Activated naive CD4-positive, alpha-beta T cell treated with anti-CD3 and anti-CD28 coated beads, Interleukin-2, amount 50 U/mL, for 24 hours (primary cell): ENCODE results near the gene RAB24.
"Not testable (repeated sequence)": the region's sequence is repeated elsewhere in the genome, so short reads cannot be mapped to it uniquely, and the experiment has no call there.

Experiments used
- H3K27ac Mint-ChIP-seq: one replicate; pipeline ENCODE4 v1.8.0; 2021; ENCODE audit warnings: mild to moderate bottlenecking, mixed read lengths
- H3K27me3 Mint-ChIP-seq: one replicate; pipeline ENCODE4 v1.8.0; 2021; ENCODE audit warnings: mixed read lengths
- H3K36me3 Mint-ChIP-seq: one replicate; pipeline ENCODE4 v1.8.0; 2021; ENCODE audit warnings: mixed read lengths
- H3K4me1 Mint-ChIP-seq: one replicate; pipeline ENCODE4 v1.8.0; 2021; ENCODE audit warnings: mixed read lengths
- H3K4me3 Mint-ChIP-seq: one replicate; pipeline ENCODE4 v1.8.0; 2021; ENCODE audit warnings: mild to moderate bottlenecking, mixed read lengths
- H3K9me3 Mint-ChIP-seq: one replicate; pipeline ENCODE4 v1.8.0; 2021; ENCODE audit warnings: mixed read lengths

Gene RAB24

DNA sequence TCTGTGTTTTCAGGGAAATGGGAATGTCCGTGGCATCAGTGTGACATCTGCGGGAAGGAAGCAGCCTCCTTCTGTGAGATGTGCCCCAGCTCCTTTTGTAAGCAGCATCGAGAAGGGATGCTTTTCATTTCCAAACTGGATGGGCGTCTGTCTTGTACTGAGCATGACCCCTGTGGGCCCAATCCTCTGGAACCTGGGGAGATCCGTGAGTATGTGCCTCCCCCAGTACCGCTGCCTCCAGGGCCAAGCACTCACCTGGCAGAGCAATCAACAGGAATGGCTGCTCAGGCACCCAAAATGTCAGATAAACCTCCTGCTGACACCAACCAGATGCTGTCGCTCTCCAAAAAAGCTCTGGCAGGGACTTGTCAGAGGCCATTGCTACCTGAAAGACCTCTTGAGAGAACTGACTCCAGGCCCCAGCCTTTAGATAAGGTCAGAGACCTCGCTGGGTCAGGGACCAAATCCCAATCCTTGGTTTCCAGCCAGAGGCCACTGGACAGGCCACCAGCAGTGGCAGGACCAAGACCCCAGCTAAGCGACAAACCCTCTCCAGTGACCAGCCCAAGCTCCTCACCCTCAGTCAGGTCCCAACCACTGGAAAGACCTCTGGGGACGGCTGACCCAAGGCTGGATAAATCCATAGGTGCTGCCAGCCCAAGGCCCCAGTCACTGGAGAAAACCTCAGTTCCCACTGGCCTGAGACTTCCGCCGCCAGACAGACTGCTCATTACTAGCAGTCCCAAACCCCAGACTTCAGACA, 9.5 kb downstream of the RAB24 start:
- H3K27ac Mint-ChIP-seq = no peak overlapping the region
- H3K36me3 Mint-ChIP-seq = peaks cover 7% of the 10 kb centered on the region
- no peaks in the 10 kb centered on the region for H3K9me3 Mint-ChIP-seq
- peaks cover 22% of the 10 kb centered on the region for H3K4me1 Mint-ChIP-seq
- no peak overlapping the region for H3K4me3 Mint-ChIP-seq
- H3K27me3 Mint-ChIP-seq = no peaks in the 10 kb centered on the region

DNA sequence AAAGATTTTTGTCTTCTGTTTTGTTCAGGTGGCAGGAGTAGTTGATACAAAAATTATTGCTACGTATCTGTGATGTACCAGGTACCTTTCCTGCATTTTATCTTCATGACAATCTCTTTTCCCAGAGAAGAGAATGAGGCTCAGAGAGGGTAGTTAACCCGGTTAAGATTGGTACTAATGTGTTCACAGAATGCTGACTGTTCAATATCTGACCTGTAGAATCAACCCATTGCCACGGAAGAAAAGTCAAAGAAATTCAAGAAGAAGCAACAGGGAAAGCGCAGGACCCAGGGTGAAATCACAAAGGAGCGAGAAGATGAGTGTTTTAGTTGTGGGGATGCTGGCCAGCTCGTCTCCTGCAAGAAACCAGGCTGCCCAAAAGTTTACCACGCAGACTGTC, 11.8 kb downstream of the RAB24 start:
- Mint-ChIP-seq H3K36me3 (peaks cover 10% of the 10 kb centered on the region), H3K9me3 (no peaks in the 10 kb centered on the region), H3K27me3 (no peaks in the 10 kb centered on the region), H3K27ac (no peak overlapping the region), H3K4me3 (no peak overlapping the region), H3K4me1 (peaks cover 15% of the 10 kb centered on the region)

DNA sequence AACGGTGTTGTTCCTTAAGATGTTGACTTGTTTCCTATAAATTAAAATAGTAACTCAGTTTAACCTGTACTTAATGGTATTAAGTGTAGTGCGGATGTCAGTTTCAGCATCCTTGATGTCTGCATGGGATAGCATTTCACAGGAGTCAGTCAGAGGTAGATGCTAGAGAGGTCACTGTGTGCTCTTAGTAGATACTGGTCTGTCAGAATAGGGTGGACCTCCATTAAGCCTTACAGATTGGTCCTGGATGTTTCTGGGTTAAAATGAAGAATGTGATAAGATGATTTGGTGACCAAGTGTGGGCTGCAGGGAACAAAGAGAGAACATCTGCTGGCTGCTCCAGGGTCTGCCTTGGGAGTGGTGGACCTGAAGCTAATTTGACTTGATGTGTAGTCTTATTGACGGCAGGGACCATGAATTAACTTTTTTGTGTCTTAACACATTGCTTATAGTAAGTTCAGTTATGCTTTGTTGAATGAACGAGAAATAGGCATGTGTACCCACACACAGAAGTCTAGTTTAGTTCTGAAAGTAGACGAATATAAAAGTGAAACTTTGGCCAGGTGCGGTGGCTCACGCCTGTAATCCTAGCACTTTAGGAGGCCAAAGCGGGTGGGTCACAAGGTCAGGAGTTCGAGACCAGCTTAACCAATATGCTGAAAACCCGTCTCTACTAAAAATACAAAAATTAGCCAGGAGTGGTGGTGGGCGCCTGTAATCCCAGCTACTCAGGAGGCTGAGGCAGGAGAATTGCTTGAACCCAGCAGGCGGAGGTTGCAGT, 12.5 kb downstream of the RAB24 start:
- Mint-ChIP-seq H3K4me1 (peaks cover 8% of the 10 kb centered on the region), H3K27me3 (no peaks in the 10 kb centered on the region), H3K4me3 (no peak overlapping the region), H3K36me3 (peaks cover 11% of the 10 kb centered on the region), H3K9me3 (no peaks in the 10 kb centered on the region), H3K27ac (peak overlapping the region; percentile 55)

DNA sequence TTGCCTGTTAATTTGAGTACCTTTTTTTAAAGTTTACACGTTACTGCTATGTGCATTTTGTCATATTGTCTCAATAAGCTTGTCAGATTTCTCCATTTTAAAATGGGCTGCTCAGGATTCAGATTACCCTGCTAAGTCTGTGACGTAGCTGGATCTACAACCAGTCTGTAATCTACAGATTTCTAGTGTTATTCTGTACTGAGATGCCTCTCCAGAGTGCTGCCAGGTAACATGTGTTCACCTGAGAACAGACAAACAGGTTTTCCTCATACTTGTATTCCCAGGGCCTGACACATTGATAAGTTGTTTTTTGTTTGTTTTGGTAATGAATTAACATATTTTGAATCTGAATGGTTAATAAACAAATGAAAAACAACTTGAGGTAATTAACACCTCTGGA, 15.3 kb downstream of the RAB24 start:
- Mint-ChIP-seq H3K27me3 (no peaks in the 10 kb centered on the region), H3K27ac (no peak overlapping the region), H3K4me3 (no peak overlapping the region), H3K9me3 (no peaks in the 10 kb centered on the region), H3K36me3 (peaks cover 13% of the 10 kb centered on the region), H3K4me1 (no peaks in the 10 kb centered on the region)

DNA sequence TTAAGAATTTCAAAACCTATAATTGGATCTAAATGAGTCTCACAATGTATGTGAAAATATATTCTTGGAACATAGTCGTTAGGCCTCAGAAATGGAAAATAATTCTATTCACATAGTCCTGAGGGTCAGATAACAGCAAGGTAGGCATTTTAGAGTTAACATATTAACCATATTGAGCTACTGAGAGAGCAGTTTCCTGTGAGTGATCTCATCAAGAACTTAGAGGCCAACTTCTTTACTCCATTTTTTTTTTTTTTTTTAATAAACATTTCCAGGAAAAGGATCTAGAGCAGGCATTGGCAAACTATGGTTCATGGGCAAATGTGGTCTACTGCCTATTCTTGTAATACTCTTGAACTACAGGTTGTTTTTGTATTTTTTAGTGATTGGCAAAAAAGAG, 26.6 kb downstream of the RAB24 start:
- H3K27ac Mint-ChIP-seq = no peak overlapping the region
- no peaks in the 10 kb centered on the region for H3K9me3 Mint-ChIP-seq
- H3K4me1 Mint-ChIP-seq = peaks cover 3% of the 10 kb centered on the region
- no peak overlapping the region for H3K4me3 Mint-ChIP-seq
- H3K36me3 Mint-ChIP-seq = peaks cover 7% of the 10 kb centered on the region
- no peaks in the 10 kb centered on the region for H3K27me3 Mint-ChIP-seq

DNA sequence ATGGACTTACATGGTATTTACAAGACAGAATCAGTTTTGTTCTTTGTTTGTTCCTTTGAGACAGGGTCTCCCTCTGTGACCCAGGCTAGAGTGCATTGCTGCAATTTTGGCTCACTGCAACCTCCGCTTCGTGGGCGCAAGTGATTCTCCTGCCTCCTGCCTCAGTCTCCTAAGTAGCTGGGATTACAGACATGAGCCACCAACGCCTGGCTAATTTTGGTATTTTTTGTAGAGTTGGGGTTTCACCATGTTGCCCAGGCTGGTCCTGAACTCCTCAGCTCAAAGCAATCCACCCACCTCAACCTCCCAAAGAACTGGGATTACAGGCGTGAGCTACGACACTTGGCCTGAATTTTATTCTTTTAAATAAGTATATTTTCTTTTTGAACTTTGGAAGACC, 27.6 kb downstream of the RAB24 start:
- Mint-ChIP-seq H3K4me3 (no peak overlapping the region), H3K9me3 (no peaks in the 10 kb centered on the region), H3K4me1 (peaks cover 3% of the 10 kb centered on the region), H3K36me3 (peaks cover 7% of the 10 kb centered on the region), H3K27me3 (no peaks in the 10 kb centered on the region), H3K27ac (no peak overlapping the region)

DNA sequence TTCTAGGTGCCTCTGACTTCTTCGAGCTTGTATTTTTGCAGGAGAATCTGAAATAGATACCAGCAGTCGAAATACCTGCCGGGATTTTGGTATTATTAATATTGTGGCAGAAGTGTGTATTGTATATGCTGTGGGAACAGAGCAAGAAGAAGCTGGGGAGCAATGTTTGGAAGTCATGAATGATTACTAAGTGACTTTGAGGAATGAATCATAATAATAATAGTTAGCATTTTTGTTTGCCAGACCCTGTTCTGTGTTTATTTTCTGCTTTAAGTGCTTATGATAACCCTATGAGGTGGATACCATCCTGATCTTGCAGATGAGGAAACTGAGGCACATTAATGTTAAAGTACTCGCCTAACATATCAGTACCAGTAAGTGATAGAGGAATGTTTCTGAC, 32.4 kb downstream of the RAB24 start:
- no peaks in the 10 kb centered on the region for H3K4me1 Mint-ChIP-seq
- no peaks in the 10 kb centered on the region for H3K27me3 Mint-ChIP-seq
- H3K9me3 Mint-ChIP-seq = no peaks in the 10 kb centered on the region
- no peak overlapping the region for H3K4me3 Mint-ChIP-seq
- peaks cover 11% of the 10 kb centered on the region for H3K36me3 Mint-ChIP-seq
- H3K27ac Mint-ChIP-seq = no peak overlapping the region

DNA sequence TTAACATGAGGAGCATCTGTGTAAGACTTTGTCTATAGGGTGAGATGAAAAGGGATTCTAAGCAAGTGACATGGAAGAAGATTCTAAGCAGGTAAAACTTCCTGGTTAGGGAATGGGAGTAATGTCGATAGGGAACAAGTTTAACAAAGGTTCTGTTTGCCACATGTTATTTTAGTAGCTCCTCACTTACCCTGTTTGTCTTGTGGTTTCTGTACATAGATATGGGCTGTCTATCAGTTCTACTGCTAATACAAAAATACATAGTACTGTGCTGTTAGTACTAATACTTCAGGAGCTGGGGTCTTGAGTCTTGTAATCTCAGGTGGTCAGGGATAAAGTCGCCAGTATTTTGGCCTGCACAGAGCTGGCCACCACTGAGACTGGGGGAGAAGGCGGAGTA, 32.9 kb downstream of the RAB24 start:
- H3K9me3 Mint-ChIP-seq = no peaks in the 10 kb centered on the region
- peaks cover 11% of the 10 kb centered on the region for H3K36me3 Mint-ChIP-seq
- H3K4me3 Mint-ChIP-seq = no peak overlapping the region
- no peaks in the 10 kb centered on the region for H3K4me1 Mint-ChIP-seq
- H3K27me3 Mint-ChIP-seq = no peaks in the 10 kb centered on the region
- no peak overlapping the region for H3K27ac Mint-ChIP-seq

DNA sequence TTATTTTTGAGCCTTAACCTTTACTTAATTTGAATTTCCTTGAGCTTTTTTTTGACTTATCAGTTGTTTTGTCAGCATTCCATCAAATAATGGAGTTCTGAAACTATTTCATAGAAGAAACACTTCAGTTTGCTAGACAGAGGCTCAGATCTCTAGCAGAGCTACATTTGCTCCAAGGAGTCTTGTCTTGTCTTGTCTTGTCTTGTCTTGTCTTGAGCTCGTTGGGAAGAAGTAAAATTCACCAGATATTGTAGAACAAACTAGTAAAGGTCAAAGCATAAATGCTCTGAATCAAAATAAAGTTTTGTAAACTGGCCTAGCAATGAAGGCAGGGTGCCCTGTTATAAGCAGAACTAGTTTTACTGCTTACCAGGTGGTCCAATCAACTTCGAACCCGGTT, 33.5 kb downstream of the RAB24 start:
- H3K4me1 Mint-ChIP-seq = no peaks in the 10 kb centered on the region
- H3K27me3 Mint-ChIP-seq = no peaks in the 10 kb centered on the region
- no peak overlapping the region for H3K4me3 Mint-ChIP-seq
- H3K9me3 Mint-ChIP-seq = no peaks in the 10 kb centered on the region
- H3K36me3 Mint-ChIP-seq = peaks cover 9% of the 10 kb centered on the region
- no peak overlapping the region for H3K27ac Mint-ChIP-seq

DNA sequence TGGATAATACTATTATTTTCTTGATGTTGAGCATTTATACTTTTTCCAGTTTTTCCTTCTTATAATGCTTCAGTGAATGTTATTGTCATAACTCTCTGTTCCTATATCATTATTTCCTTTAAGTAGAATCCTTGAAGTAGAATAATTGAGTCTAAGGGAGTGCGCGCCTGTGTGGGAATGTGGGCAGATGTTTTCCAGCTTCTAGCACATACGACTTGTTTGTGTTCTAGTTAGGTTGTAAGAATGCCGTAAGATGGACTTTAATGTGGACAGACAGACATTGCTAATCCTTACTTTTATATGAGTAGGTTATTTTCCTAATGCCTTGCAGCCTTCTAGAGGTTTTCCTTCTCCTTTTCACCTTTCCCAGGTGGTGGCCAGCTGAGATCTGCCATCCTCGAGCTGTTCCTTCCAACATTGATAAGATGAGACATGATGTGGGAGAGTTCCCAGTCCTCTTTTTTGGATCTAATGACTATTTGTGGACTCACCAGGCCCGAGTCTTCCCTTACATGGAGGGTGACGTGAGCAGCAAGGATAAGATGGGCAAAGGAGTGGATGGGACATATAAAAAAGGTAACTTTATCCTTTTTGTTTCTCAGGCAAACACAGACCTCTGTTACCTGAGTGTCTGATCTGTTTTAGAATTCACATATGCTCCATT, 34.2 kb downstream of the RAB24 start:
- Mint-ChIP-seq H3K4me1 (no peaks in the 10 kb centered on the region), H3K9me3 (no peaks in the 10 kb centered on the region), H3K4me3 (no peak overlapping the region), H3K36me3 (peaks cover 9% of the 10 kb centered on the region), H3K27ac (no peak overlapping the region), H3K27me3 (no peaks in the 10 kb centered on the region)

DNA sequence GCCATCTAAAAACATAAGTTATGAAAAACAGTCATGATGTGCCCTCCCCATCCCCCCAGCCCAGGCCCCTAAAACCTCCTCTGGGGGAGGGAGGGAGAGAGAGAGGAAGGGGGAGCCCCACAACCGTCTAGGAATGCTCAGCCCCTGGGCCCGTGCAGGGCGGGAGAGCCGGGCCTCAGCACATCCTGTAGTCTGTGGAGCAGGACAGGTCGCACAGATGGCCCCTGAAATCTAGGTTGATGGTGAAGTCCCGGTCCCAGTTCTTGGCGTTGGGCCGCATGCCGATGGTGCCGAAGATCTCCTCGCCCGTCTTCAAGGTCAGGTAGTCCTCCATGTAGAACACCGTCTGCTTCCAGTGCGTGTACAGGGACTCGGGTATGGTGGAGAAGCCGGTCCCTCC, 38.1 kb downstream of the RAB24 start:
- Mint-ChIP-seq H3K9me3 (no peaks in the 10 kb centered on the region), H3K27me3 (no peaks in the 10 kb centered on the region), H3K4me3 (no peak overlapping the region), H3K4me1 (no peaks in the 10 kb centered on the region), H3K36me3 (peaks cover 8% of the 10 kb centered on the region), H3K27ac (no peak overlapping the region)

DNA sequence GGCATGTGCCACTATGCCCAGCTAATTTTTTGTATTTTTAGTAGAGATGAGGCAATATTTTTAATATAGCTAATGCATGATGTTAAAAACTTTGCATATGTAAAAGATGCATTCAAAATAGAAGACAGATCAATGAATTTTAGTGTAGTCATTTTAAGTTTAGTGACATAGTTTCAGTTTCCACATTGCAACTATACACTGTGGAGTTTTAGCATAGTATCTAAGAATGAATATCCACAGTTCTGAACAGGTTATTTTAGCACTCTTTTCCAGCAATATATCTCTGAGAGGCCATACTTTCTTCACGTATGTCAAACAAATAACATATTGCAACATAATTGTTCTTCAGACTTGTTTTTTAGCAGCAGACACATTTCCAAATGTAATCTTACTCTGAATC, 39.3 kb downstream of the RAB24 start:
- Mint-ChIP-seq H3K4me3 (no peak overlapping the region), H3K27me3 (no peaks in the 10 kb centered on the region), H3K27ac (no peak overlapping the region), H3K36me3 (peaks cover 10% of the 10 kb centered on the region), H3K9me3 (no peaks in the 10 kb centered on the region), H3K4me1 (no peaks in the 10 kb centered on the region)

DNA sequence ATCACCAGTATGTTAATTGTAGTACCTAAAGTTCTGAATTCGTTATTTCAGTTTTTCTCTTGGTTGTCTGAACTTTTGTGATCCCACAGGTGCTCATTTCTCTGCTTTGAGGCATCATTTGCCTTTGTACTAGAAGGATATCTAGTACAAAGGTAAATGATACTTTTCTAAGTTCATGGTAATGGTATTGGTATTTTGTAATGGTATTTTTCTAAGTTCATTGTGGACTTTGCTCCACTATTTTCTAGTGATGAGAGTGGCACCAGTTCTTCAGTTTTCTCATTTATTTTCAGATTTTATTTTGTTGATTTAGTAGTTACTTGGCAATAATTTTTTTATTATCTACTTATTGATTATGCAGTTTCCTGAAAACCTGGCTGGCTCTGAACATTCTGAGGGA, 42.0 kb downstream of the RAB24 start:
- peaks cover 8% of the 10 kb centered on the region for H3K36me3 Mint-ChIP-seq
- peak overlapping the region; percentile 41 for H3K27ac Mint-ChIP-seq

DNA sequence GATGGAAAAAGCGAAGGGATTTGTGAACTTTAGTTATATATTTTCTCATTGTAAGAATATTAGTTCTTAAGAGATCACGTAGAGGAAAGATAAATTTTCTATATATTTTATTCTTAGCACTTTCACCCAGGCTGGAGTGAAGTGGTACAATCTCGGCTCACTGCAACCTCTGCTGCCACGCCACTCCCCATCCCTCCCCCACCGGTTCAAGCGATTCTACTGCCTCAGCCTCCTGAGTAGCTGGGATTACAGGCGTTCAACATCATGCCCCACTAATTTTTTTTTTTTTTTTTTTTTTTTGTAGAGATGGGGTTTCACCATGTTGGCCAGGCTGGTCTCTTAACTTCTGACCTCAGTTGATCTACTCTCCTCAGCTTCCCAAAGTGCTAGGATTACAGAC, 42.6 kb downstream of the RAB24 start:
- Mint-ChIP-seq H3K9me3 (no peaks in the 10 kb centered on the region), H3K27me3 (no peaks in the 10 kb centered on the region), H3K4me3 (no peak overlapping the region), H3K27ac (no peak overlapping the region), H3K36me3 (peaks cover 6% of the 10 kb centered on the region), H3K4me1 (peaks cover under 1% of the 10 kb centered on the region)

More for the DNA sequence above, 42.0 kb downstream of the RAB24 start:
- H3K9me3 Mint-ChIP-seq = no peaks in the 10 kb centered on the region
- H3K4me1 Mint-ChIP-seq = no peaks in the 10 kb centered on the region
- no peak overlapping the region for H3K4me3 Mint-ChIP-seq
- no peaks in the 10 kb centered on the region for H3K27me3 Mint-ChIP-seq

DNA sequence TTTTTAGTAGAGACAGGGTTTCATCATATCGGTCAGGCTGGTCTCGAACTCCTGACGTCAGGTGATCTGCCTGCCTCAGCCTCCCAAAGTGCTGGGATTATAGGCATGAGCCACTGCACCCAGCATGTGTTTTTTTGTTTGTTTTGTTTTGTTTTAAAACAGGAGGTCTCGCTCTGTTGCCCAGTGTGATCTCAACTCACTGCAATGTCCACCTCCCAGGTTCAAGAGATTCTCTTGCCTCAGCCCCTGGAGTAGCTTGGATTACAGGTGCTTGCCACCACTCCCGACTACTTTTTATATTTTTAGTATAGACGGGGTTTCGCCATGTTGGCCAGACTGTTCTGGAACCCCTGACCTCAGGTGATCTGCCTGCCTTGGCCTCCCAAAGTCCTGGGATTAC, 44.8 kb downstream of the RAB24 start:
- H3K4me3 Mint-ChIP-seq, H3K27ac Mint-ChIP-seq, H3K27me3 Mint-ChIP-seq, H3K9me3 Mint-ChIP-seq, H3K36me3 Mint-ChIP-seq, H3K4me1 Mint-ChIP-seq: not testable (repeated sequence)

DNA sequence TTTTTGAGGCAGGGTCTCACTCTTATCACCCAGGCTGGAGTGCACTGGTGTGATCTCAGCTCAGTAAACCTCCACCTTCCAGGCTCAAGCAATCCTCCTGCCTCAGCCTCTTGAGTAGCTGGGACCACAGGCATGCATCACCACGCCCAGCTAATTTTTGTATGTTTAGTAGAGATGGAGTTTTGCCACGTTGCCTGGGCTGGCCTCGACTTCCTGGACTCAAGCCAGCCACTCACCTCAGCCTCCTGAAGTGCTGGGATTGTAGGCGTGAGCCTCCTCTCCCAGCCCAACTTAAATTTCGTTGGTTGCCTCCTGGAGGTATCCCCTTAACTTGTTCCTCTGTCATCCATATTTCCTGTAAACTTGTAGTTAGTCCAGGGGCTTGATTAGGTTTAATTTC, 47.2 kb downstream of the RAB24 start:
- Mint-ChIP-seq H3K4me1 (peaks cover 6% of the 10 kb centered on the region), H3K4me3 (no peak overlapping the region), H3K9me3 (no peaks in the 10 kb centered on the region), H3K27me3 (no peaks in the 10 kb centered on the region), H3K27ac (peak overlapping the region; percentile 49), H3K36me3 (peaks cover 10% of the 10 kb centered on the region)
